Muscle of back (tissue), 11 donors: Measurements from ENCODE around the gene NPHP4. TPM values are rescaled to one million over a fixed set of nuclear protein-coding genes. Genes with fewer than 3 reads are reported as not detected.

Experiments used
- DNase-seq, 3 donors: peaks; one replicate each; pipeline versions ENCODE4 v3.0.0 to v3.0.0-alpha.2; 2013
- polyA plus RNA-seq, 10 donors: library from polyadenylated mRNA; unstranded; fragments of 120-200 nt; gene quantifications; one replicate each; pipeline ENCODE4 v1.2.1, GENCODE V29; 2013; ENCODE audit not compliant: insufficient read length in 10 of 10

The NPHP4 gene
- polyA plus RNA-seq, 10 donors: 2.9 to 6.4 (median 3.6) TPM

DNA sequence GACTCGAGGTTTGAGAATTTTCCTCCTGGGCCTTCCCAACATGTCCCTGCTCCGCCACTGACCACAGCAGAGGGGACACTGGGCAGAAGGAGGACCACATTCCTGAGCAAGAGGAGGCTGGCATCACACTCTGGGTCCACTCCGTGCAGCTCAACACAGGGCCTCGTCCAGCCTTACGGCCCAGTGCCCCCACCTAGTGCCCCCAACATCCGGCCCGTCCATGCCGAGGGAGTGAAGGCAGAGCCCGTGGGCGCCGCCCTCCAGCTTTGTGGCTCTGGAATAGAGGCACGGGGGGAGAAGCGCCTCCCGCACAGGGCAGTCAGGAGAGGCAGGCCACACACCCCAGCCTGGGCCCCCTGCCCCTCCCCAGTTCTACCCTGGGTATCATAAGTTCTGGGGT is 158.3 kb downstream of the NPHP4 start:
- DNase-seq: no peak

DNA sequence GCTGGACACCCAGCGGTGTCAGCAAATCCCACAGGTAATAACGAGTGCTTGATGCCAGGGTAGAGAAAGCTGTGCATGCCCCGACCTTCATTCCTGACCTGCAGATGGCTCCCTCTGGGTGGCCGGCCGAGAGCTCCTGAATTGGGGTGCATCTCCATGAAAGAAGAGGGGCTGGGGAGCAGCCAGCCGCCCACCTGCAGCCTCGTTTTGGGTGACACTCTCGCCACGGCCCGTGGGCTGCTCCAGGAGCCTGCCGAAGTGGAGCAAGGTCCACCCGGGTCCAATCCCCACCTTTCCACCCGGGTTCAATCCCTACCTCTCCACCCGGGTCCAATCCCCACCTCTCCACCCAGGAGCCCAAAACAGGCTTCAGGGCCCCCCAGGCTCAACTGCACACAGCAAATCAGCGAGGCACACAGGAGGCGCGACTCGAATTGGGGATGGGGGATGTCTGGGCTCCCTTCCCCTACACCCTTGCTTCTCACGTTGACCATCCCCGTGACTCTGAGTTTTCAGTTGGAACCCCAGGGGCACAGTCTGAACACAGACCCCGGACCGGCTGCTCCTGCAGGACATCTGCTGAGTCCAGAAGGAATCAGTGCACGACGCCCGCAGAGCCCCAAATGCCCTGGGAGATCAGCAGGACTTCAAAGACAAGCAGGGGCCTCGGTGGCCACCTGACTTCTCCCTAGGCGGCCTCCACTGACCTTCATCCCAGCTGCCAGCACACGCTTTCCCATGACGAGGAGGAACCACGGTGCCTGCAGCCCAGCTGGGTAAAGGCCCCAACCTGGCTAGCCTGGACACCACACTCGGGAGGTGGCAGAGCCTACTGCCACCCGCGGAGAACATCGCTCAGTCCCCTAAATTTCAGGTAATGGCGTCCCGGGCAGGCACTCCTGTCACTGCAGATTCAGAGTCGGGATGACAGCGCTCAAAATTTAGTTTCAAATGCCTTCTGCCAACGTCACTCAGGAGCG is 159.0 kb downstream of the NPHP4 start:
- DNase-seq: no peak

DNA sequence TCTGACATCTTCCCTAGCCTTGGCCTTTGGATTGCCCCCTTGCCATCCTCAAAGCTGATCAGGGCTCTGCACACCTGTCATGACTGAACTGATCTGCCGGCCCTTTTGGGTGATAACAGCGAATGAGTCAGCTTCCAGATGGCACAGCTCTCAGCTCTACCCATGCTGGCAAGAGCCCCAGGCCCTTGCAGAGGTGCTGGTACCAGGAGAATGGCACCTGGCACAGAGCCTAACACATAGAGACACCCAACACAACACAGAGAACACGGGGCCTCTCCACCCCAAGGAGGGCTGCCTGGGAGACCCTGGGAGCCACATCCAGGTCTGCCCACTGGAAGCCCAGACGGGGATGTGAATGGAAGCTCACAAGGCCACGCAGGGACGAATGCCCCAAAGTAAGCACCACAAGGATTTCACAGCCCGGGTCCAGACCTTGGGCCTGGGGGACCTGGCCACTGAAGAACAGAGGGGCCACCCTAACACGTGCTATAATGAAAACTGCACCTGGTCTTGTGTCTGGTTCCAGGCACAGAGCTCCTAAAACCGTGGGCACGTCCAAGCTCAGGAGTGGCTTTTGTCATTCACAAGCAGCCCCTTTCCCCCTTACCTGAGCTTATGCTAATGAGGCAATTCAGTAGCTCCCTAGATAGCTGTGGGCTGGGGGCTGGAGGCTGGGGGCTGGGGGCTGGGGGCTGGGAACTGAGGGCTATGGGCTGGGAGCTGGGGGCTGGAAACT is 160.5 kb downstream of the NPHP4 start:
- DNase-seq: no peak

DNA sequence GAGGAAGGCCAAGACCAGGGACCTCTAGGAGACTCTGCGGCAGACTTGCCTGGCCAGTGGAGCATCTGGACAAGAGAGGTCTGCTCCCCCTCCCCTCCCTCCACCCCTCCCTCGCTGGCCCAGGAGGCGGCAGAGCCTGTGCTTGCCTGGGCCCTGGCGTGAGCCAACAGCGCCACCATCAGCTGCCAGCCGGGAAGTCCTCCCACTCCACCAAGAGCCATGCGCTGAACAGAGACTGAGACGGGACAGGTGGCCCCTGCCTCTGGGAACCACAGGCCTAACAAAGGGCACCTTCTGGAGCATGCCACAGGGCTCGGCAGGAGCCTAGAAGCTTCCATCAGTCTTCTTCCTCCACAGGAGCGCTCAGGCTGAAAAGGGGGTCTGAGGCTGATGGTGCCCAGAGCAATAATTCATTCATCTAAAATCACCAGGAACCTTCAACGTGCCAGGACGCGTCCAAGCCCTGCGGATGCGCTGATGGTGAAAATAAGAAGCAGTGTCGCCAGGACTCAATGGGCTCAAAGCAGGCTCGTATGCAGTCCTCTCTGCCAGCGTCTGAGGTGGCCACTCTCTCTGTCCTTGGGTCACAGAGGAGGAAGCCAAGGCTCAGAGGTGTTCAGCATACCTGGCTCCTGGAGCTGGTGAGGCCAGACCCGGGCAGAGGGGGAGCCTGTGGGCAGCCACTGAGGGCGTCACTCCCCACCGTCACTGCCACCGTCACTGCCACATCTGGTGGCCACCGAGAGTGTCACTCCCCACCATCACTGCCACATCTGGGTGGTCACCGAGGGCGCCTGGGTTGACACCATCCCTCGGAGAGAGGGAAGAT is 161.2 kb downstream of the NPHP4 start:
- peak in 2 of 3 donors; percentile 6 to 13 for DNase-seq

DNA sequence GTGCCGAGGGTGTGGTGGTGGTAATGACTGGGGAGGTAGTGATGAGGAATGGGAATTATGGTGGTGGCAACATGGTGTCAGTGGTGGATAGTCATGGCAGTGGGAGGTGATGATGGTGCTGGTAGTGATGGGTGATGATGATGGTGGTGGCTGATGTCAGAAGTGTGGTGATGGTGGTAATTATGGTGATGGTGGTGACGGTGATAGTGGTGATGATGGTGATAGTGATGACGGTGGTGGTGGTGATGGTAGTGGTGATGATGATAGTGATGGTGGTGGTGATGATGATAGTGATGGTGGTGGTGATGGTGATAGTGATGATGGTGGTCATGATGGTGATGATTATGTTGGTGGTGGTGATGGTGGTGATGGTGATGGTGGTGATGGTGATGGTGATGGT is 162.8 kb downstream of the NPHP4 start:
- DNase-seq: no peak

DNA sequence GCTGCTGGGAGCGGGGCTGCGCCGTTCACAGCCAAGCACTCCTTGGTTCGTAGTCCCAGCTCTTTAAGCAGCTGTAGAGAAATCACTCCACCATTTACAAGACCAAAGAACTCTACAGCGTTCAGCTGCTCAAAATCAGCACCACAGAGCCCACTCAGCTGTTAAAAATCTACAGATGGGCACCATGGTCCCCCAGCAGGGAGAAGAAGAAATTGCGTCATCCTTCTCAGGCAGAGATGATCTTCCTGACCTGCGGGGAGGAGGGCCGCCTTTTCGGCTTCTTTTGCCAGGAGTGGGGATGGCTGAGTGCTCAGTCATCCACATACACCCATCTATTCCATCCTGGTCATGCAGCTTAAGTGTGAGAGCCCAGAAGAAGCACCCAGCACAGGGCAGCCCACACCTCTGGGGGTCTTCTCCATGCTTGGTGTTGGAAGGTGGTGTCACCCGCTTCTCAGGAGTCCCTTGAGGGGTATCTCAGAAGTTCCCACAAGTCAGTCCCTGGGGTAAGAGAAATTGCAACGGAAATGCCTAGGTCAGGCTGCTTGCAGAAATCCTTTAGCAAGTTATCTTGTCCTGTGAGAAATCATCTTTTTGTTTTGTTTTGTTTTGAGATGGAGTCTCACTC is 163.8 kb downstream of the NPHP4 start:
- DNase-seq: no peak

DNA sequence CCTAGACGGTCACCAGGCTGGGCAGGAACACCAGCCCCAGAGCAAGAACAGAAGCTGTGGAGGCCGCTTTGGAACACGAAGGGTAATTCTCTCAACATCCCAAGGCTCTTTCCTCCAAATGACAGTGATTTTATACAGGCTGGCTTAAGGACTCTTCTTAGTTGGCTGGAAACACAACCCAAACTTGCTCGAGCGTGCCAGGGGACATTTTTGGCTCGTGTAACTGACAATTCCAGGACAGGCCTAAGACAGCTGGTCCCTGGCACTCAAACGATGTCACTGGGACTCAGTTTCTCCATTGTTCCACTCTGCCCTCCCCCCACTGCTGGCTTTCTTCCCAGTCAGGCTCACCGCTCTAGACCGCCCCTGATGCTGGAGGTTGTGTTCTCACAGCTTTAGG is 164.7 kb downstream of the NPHP4 start:
- peak in 2 of 3 donors; percentile 8 to 11 for DNase-seq

DNA sequence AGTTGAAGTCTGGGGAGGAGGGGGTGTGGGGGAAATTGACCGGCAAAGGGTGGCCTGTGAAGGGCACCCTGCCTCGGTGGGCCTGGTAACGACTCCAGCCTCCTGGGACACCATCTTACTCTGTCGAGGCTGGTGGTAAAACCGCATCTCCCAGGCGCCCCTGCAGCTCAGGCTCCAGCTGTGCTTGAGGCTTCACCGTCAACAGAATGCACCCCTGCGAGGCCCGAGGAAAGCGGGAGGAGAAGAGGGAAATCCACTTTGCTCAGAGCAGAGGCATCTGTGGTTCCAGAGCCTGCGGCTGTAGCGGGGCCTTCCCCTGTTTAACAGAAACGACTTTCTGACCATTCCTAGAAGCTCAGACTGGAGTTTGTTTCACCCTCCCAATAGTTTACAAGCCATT is 165.6 kb downstream of the NPHP4 start:
- DNase-seq: no peak

DNA sequence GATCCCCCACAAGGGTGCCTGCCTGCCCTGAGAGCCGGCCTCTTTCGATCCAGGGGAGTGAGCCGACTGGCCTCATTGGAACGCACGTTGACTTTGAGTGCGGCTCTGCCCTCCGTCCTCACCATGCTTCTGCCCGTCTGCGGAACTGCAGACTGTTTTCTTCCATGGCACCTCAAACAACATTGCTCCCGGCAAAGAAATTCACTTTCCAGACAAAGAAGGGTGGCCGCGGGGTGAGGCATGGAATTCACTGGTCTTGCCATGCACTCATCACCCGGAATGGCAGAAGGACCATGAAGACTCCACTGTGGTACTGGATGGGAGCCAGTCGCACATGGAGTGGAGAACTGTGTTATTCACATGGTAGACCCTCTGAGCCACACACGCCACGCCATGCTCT is 169.5 kb downstream of the NPHP4 start:
- no peak for DNase-seq

DNA sequence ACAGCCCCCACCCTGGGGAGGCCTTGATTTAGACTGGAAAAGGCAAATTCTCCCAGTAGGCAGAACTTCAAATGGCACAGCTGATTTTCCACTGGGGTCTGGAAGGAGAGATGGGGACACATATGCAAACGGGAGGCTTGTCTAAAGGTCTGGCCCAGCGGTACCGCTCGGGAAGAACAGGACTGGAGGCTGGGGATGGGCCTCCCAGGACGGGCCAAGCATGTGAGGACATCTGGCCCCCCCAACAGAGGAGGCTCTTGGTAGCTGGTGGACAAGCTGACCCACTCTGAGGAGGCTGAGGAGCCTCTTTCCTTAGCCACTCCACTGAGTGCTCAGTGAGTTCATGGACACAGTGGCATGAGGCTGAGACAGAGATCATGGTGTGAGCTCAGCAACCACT is 170.0 kb downstream of the NPHP4 start:
- no peak for DNase-seq

DNA sequence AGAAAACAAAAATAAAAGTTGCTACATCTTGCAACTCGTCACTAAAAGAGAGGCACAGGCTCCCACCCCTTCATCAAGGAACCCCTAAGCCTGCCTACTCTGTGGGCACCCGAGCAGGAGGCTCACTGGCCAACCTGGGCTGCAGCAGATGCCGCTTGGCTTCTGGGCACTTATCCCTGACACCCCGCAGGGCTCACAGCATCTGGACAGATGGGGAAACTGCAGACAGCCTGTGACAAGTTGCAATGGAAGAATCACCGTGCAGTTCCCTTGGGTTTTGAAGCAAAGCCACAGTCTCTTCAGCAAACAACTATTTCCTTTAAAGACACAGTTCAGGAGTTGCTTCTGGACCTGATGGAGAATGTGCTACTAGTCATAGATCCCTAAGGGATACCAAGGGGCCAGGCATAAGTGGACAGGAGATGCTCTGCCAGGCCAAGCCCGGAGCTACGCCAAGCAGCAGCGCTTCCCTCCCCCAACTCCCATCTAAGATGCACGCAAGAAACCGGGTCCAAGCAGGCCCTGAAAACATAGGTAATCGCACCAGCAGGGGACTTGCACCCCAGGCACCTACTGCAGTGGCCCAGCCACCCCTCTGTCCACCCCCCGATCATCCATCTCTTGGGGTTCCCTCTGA is 170.6 kb downstream of the NPHP4 start:
- no peak for DNase-seq

DNA sequence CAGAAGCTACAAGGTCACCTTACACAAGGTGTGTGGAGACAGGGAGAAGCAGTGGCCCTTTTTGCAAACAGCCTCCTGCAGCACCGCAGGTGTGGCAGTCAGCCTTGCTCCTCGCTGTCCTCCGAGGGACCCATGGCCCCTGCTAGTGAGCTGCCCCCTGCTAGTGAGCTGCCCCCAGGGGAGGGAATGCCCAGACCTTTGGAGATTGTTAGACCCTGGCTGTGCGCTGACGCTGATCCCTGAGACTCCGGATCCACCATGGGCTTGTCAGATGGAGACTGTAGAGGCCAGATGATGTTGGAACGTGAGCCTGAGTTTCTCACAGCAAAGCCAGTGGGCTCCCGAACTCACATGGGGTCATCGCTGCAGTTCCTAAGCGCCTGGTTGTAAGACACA is 172.2 kb downstream of the NPHP4 start:
- DNase-seq: no peak

DNA sequence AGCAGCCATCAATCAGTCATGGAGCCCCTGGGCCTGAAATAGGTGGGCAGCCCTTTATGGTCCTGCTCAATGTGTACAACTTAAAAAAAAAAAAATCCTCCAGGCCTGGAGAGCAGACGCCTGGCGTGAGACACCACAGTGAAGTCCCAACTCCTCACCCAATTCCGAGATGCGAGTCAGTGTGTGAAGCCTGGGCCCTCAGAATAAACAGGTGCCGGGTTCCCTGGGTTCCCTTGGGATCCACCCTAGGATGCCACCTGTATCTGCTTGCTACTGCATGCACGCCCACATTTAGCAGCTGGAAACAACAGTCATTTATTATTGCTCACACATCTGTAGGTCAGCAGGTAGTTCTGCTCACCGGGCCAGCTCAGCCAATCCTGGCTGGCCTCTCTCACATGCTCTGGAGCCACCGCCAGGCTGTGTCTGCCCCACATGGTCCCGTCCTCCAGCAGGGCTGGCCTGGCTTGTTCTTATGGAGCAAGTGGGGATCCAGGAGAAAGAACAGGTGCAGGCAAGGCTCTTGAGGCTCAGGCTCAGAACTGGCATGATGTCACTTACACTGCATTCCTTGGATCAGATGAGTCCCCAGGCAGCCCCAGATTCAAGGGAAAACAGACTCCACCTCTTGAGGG is 172.7 kb downstream of the NPHP4 start:
- DNase-seq: no peak

DNA sequence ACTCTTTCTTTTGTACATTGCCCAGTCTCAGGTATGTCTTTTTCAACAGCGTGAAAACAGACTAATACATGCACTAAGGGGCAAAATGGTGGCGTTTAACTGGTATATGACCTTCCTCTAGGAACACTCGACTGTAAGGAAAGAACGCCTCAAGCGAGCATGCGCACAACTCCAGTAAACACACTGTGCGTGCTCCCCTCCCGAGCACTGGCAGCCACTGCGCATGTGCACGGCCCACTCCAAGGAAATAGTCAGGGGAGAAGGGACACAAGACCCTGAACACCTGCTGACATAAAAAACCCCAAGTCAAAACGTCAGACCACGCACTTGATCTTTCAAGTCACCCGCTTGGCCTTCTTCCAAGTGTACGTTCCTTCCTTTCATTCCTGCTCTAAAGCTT is 173.5 kb downstream of the NPHP4 start:
- DNase-seq: no peak

DNA sequence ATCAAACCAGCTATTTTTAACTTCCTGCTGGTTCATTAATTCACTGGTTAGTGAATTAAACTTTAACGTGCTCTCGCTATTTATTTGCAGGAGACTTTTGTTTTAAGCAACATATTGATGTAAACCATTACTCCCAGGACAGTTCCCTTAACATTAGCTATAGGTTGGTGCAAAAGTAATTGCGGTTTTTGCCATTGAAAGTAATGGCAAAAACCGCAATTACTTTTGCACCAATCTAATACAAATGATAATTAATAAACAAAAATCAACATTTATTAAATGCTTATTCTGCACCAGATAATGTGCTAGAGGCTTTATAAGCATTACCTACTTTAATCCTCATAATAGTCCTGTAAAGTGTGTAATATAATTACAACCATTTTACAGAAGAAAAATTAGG is 176.5 kb downstream of the NPHP4 start:
- DNase-seq: no peak

DNA sequence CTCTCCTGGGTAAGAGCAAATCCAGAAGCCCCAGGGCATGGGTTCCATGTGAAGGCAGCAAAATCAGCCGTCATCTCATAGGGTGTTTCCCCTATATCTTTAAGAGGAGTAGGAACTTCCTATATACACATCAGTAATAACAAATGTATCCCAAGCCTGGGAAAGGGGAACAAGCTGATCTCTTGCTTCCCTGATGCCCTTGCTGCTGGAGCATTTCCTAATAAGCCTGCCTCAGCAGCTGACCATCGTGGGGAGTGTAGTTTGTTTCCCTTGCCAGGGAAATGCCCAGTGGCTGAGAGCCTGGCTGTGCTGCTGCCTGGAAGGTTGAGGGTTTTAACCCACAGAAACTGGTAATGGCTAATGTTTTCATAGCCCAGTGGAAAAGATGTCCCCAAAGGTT is 177.0 kb downstream of the NPHP4 start:
- no peak for DNase-seq

DNA sequence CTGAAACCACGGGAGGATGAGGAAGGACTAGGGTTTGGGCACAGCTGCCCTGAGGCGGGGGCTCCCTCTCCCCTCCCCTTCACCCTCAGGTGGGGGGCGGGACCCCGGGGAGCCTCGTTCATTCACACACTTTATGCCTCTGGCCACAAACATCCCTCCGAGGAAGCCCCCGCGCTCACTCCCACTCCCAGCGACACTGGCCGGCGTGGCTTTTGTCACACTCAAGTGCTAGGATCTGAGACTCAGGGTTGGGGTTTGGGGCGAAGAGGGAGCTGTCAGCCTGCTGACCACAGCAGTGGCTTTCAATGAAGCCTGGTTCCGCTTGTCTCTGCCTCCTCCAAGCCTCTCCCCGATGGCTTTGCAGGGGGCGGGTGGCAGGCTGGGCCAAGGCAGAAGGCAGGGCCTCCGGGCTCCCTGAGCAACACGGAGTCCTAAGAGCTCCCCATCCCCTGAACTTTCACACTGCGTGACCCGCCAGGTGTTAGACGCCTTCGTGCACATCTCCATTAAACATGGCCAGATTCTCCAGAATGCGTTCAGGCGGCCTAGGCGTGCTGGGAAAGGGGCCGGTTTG is 178.1 kb downstream of the NPHP4 start:
- DNase-seq: no peak

DNA sequence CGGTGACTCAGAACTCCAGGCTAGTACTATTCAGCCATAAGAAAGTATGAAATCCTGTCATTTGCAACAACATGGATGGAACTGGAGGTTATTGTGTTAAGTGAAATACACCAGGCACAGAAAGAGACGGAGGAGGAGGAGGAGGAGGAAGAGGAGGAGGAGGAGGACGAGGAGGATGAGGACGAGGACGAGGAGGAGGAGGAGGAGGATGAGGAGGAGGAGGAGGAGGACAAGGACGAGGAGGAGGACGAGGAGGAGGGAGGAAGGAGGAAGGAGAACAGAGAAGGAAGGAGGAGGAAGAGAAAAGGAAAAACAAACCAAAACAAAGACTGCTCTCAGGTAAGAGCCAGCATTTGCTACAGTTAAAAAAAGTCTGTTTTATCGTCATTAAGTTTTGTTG is 178.7 kb downstream of the NPHP4 start:
- no peak for DNase-seq
